Stimulated activated CD4-positive, alpha-beta T cell treated with anti-CD3 and anti-CD28 coated beads, Interleukin-2, amount 100 ng/mL, for 24 hours (primary cell): Measurements from ENCODE around the gene ATXN7.

Experiments used
- DNase-seq, 2 donors: peaks; one replicate each; pipeline ENCODE4 v3.0.0-alpha.2; 2020

The ATXN7 gene

DNA sequence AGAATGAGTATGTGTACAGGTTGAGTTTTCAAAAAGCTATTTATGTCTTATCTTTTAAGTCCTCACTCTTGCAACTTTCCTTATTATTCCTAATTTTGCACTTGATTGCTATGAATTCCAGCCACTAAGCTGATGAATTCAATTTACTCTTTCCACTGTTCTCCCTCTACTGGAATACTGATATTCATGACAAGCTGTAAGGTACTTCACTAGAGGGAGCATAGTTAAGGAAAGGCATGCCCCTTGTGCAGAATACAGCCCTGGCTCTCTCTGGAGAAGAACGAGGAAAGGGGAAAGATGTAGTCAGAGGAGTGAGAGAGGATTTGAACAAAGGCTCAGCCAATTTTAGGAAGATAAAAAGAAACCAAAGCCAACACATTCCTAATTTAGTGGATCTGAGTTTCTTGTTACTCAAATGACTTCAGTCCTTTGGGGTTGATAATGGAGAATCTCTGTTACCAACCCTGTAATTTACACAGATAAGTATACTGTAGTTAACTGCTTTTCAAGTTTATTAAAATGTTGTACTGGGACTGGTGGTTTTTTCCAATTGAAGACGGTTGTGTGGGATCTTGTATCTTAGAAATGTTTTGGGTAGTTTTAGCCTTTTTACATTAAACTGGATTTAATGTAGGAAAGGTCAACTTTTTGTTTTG is 44.5 kb downstream of the ATXN7 start:
- DNase-seq: no peak

GRCh38 chr3:63908776-63909175 is 45.1 kb downstream of the ATXN7 start:
- no peak for DNase-seq

GRCh38 chr3:63909431-63909830 is 45.8 kb downstream of the ATXN7 start:
- no peak for DNase-seq

DNA sequence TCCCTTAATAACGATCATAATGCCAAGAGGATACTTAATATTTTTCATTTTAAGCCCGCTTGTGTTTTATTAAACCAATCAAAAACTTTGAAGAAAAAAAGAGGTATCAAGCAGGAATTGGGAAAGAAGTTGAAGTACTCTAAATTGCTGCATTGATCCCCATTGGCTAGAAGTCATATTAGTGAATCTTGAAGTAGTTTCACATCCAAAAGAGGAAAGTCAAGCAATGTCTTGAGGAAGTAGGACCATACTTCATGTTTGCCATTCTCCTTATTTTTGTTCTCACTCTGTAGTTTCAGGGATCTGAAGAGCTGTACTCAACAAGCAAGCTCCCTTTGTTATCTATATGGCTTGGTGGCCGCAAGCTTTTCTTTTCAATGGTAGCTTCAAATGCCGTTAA is 46.3 kb downstream of the ATXN7 start:
- DNase-seq: no peak

- DNase-seq: no peak
These were observed 47.2 kb downstream of the ATXN7 start for GRCh38 chr3:63910891-63911290.

GRCh38 chr3:63911509-63911872 is 47.8 kb downstream of the ATXN7 start:
- DNase-seq: no peak

DNA sequence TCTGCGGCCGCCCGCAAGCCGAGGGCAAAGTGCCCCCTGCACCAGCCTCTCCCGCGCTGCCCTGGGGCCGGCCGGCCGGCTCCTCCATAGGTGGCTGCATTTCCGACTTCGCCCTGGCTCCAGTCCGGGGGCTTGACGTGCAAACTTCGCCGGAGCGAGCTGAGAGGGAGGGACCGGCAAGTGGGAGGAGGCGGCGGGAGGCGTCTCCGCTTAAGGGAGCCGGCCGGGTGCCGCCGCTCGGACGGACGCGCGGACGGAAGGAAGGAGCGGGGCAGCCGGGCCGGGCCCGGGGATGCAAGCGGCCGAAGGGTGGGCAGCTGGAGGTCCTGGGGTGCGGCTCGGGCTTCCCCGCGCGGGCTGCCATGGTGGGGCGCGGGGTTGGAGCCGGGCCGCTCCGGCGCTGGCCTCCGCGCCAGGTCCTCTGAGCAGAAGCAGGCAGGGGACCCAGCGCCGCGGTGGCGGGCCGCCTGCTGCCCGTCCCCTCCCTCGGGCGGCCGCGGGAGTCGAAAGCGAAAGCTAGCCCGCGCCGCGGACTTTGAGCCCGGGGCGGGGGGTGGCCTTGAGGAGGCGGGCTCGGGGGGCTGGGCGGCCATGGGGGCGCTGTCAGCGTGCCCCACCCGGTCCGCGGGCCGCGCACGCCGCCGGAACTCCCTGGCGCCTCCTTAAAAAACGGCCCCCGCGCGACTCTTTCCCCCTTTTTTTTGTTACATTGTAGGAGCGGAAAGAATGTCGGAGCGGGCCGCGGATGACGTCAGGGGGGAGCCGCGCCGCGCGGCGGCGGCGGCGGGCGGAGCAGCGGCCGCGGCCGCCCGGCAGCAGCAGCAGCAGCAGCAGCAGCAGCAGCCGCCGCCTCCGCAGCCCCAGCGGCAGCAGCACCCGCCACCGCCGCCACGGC is 48.5 kb downstream of the ATXN7 start, which contains the start of gene SCAANT1:
TSS of gene SCAANT1 (minus strand) at position 511 of the 895 bp plus-strand sequence.
- peak; percentile 78 to 84 for DNase-seq

DNA sequence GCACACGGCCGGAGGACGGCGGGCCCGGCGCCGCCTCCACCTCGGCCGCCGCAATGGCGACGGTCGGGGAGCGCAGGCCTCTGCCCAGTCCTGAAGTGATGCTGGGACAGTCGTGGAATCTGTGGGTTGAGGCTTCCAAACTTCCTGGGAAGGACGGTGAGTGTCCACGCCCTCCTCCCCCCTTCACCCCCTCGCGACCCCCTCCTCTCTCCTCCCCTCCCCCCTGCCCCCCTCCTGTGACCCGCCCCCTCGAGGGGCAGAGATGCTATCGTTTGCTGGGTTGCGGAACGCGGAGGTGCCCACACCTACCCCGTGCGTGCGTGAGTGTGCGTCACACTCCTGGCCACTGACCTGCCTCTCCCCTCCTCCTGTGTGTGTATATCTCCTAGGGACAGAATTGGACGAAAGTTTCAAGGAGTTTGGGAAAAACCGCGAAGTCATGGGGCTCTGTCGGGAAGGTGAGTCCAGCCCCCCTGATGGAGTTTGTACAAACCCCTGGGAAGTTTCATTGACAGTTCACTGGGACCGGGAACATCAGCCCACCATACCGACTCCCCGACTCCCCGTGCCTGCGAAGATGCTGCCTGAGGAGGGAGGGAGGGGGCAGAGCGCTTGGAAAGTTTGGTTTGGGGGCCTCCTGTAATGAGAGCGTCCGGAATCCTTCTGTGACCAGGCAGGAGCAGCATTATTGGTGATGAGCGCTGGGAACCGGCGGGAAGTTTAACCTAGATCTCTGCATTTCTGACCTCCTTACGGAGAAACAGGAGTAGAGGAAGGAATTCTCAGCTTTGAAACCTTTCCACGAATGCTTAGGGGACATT is 49.3 kb downstream of the ATXN7 start:
- DNase-seq: peak; percentile 54 to 61

- DNase-seq: no peak
These were observed 50.6 kb downstream of the ATXN7 start for GRCh38 chr3:63914312-63914711.

DNA sequence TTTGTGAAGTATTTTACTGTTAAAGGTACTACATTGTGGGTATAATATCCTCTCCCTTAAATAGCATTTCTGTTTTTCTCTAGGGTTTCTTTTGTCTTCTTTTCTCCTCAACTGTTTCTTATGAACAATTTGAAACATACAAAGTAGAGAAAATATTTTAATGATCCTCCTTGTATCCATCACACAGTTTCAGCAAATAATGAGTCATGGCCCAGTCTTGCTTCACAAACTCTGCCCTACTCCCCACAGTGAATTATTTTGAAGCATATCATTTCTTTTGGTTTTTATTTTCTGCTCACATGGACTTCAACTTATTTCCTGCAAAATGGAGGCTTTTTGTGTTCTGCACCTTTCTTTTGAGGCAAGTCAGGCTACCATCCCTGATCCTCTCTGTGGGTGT is 54.7 kb downstream of the ATXN7 start:
- no peak for DNase-seq

GRCh38 chr3:63920001-63920400 is 56.3 kb downstream of the ATXN7 start:
- DNase-seq: no peak

DNA sequence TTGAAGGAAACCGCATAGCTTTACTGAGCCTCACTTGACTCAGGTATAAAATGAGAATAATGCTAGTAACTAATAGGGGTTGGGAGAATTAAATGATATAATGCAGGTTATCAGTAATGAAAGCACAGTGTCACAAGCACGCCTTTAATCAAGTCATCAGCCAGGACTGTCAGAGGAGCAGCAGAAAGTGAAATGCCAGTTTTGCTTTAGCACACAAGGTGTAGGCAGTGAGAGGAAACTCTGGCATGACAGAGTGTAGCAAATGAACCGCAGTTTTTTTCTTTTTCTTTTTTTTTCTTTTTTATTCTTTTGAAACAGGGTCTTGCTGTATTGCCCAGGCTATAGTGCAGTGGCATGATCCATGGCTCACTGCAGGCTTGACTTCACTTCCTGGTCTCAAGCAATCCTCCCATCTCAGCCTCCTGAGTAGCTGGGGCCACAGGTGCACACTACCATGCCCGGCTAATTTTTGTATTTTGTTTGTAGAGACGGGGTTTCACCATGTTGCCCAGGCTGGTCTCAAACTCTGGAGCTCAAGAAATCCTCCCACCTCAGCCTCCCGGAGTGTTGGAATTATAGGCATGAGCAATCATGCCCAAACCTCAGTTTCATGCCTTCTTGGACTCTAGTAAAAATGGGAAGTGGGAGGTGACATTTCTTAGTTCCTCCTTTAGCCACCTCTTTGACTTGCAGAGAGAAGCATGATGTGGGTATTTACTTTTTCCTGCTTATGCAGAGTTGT is 58.2 kb downstream of the ATXN7 start:
- DNase-seq: no peak

DNA sequence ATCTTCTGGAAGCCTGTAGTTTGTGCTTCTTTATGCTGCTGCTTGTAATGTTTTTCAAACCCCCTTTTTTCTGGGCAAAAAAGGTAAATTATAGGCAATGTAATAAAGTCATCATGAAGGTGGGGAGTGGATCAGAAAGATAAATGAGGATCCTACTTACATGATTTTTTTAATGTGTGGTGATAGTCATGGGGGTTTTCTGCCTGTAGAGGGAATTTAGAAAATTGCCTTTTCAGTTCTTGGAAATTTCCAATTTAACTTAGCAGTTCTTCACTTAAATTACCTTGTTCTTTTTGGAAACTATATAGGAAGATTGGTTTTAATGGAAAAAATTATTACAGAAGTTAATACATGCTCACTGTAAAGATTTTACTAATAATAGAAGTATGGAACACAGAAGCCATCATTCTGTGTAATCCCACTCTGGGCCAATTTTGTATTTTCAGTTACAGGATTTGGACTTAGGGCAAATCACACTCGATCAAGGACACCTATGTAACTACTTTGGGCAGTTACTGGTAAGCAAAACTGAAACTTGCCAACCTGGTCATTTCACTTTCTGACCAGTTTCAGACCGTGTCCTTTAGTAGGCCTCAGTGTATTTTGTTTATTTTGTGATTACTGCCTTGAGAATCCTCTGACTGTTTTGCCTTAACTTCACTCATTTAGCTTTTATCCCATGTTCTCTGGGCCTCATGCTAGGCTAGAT is 59.0 kb downstream of the ATXN7 start:
- DNase-seq: no peak

DNA sequence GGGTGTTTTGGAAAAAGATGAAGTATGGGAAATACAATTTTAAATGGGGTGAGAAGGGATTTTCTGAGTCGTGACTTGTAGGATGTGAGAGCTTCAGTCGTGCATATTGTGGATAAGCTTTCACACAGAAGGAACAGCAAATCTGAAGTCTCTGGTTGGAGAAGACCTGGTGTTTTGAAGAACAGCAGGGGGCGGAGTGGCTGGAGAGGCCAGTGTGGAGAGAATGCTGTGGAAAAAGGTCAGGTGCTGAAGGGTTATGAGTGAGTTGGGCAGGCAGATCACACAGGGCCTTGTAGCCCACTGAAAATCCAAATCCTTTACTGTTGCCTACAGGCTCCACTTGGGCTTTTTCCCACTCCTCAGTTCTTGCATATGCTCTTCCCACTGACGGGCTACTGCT is 62.6 kb downstream of the ATXN7 start:
- no peak for DNase-seq

- DNase-seq: no peak
These were observed 64.0 kb downstream of the ATXN7 start for GRCh38 chr3:63927422-63928280.

DNA sequence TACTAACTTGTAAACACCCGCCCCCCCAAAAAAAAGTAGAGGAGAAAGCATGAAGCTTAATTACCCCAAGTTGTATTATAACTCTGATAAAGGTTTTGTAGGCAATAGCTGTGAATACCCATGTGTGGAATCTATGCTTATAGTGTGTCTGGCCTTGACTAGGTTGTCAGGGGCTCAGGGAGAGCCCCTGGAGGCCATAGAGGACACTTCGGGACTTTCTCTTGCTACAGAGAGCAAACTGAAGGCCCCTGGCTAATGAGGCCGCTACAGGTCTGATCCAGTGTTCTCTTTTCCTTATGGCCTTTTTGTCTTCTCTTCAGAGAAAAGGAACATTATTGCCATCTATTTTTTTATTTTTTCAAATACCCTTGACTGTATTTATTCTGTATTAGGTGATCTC is 67.6 kb downstream of the ATXN7 start:
- no peak for DNase-seq

DNA sequence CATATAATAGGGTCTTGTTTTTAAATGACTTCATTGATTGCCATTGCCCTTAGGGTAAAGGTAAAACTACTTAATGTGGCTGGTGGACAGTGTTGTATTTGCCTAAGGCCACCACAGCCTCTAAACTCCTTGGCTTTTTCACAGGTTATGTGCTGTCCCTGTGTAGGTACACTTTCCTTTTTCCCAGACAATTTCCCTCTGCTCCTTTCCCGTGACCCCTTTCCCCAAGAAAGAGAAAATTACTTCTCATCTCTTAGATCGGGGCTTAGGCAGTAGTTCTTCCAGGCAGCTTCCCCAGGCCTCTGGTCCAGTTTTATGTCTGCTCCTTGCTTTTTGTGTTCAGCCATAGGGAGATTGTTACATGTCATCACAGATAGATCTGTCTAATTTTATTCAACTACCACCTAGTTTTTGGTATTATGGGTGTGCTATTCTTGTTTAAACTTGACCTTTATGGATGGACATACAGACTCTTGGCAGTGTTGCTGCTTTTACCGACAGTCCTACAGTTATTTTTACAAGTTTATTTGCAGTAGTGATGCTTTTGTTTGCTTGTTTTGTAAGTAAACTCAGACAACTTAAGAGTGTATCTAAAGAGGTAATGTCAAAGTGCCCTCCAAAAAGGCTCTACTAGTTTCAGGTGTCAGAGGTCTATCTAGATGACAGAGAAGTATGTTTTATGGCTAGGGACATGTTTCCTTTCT is 69.0 kb downstream of the ATXN7 start:
- DNase-seq: no peak

- no peak for DNase-seq
These were observed 69.8 kb downstream of the ATXN7 start for GRCh38 chr3:63933459-63933858.

- DNase-seq: no peak
These were observed 70.6 kb downstream of the ATXN7 start for GRCh38 chr3:63934041-63934866.
